HEK293 (cell line): ENCODE measurements around the gene USP24.

Experiments
- YY1 ChIP-seq: fragments of 450-650 bp; formaldehyde crosslinking; IDR thresholded peaks from 2 replicates; pipeline ENCODE4 v1.5.1; 2018; ENCODE audit warnings: missing biosample characterization, missing genetic modification characterization
- ZIC2 ChIP-seq: fragments of 450-650 bp; formaldehyde crosslinking; IDR thresholded peaks from 2 replicates; pipeline ENCODE4 v1.5.1; 2016; ENCODE audit warnings: missing biosample characterization, missing genetic modification characterization
- ZNF148 ChIP-seq: fragments of 450-650 bp; formaldehyde crosslinking; IDR thresholded peaks from 2 replicates; pipeline ENCODE4 v1.5.0; 2017; ENCODE audit warnings: missing biosample characterization, missing genetic modification characterization, borderline replicate concordance
- ZNF473 ChIP-seq: fragments of 450-650 bp; formaldehyde crosslinking; IDR thresholded peaks from 2 replicates; pipeline ENCODE4 v1.5.1; 2017; ENCODE audit warnings: missing biosample characterization, missing genetic modification characterization
- ZNF664 ChIP-seq: fragments of 450-650 bp; formaldehyde crosslinking; IDR thresholded peaks from 2 replicates; pipeline ENCODE4 v1.5.1; 2016; ENCODE audit warnings: missing biosample characterization, missing genetic modification characterization
- TF ChIP-seq, protein P1 (sequence below): fragments of 450-650 bp; formaldehyde crosslinking; IDR thresholded peaks from 2 replicates; pipeline ENCODE4 v1.5.1; 2016; ENCODE audit warnings: missing biosample characterization, missing genetic modification characterization, low read depth

DNA sequence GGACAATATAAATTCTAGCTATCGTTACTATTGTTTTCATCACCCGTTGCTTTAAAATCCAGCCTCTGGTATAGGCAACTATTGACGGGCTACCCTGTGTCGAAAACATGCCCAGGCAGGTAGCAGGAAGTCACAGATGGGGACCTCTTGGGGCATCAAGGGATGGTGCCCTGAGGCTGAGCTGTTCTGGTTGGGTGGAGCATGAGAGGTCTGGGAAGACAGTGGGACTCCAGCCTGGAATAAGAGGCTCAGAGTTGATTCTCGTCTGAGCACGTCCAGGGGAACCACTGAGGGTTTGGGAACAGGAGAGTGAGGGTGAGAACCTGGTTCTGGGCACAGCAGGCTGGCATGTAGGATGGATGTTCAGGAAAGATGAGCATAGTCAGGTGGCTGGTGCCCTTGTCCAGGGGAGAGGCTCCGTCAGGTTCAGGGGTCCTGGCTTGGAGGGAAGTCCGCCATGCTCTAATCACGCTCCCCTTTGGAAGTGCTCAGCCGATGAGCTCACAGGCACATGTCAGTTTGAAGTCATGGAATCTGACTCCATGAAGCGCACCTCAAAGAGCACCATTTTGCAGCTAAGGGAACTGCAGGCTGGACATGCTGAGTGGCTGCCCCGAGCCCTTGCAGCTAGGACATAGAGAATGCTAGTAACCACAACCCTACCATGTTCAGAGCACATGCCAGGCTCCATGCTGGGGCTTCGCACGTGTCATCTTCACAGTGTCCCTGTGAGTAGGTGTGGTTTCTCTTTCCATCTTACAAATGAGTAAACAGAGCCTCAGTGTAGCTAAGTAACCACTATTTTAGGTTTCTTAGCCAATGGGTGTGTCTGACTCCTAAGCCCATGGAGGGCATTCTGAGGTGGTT lies 154.8 kb downstream of the USP24 start:
- TF ChIP-seq ZNF148 = no peak
- no peak for TF ChIP-seq ZNF664 (tag by site-specific recombination)
- no peak for TF ChIP-seq ZIC2
- TF ChIP-seq YY1 = no peak
- TF ChIP-seq ZNF473 = no peak
- TF ChIP-seq, protein P1, sequence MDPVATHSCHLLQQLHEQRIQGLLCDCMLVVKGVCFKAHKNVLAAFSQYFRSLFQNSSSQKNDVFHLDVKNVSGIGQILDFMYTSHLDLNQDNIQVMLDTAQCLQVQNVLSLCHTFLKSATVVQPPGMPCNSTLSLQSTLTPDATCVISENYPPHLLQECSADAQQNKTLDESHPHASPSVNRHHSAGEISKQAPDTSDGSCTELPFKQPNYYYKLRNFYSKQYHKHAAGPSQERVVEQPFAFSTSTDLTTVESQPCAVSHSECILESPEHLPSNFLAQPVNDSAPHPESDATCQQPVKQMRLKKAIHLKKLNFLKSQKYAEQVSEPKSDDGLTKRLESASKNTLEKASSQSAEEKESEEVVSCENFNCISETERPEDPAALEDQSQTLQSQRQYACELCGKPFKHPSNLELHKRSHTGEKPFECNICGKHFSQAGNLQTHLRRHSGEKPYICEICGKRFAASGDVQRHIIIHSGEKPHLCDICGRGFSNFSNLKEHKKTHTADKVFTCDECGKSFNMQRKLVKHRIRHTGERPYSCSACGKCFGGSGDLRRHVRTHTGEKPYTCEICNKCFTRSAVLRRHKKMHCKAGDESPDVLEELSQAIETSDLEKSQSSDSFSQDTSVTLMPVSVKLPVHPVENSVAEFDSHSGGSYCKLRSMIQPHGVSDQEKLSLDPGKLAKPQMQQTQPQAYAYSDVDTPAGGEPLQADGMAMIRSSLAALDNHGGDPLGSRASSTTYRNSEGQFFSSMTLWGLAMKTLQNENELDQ (tag by site-specific recombination) = no peak
